PC-3 (cell line): Measurements from ENCODE around the gene TNS3. TPM values are rescaled to one million over a fixed set of nuclear protein-coding genes. Genes with fewer than 3 reads are reported as not detected.

Source experiments
- ATAC-seq: fragments of 200-7000 bp; cut with Tn5 transposase; 2 replicates; pipeline ENCODE4 v1.9.1; 2020; ENCODE audit warnings: mild to moderate bottlenecking, moderate library complexity
- BruUV-seq: library from RNA; stranded (reverse); fragments of 400-500 nt; replicated peaks from 2 replicates; lab custom pipeline; 2021; lab: Mats Ljungman, UMichigan
- CTCF ChIA-PET: fragments of 300-600 bp; sonication (Branson Sonifier 250); formaldehyde crosslinking; loops from one replicate; lab custom pipeline; 2022; ENCODE audit warnings: antibody characterized with exemption; lab: Charles Lee
- POLR2A ChIA-PET: fragments of 300-600 bp; sonication (Branson Sonifier 250); formaldehyde crosslinking; loops from one replicate; lab custom pipeline; 2022; ENCODE audit warnings: antibody characterized with exemption; ENCODE audit not compliant: unreplicated experiment; lab: Charles Lee
- DNase-seq: peaks from one replicate; pipeline ENCODE4 v3.0.0-alpha.2; 2015
- H2AFZ ChIP-seq: fragments of 300-600 bp; sonication (generic); 2 replicates; pipeline ENCODE4 v1.6.0; 2016; ENCODE audit warnings: antibody characterized with exemption, low read length
- H3F3A ChIP-seq: fragments of 300-600 bp; sonication (generic); one replicate; pipeline ENCODE4 v1.6.0; 2017; ENCODE audit warnings: antibody characterized with exemption, low read length, control low read depth, mild to moderate bottlenecking; ENCODE audit not compliant: unreplicated experiment
- H3K27ac ChIP-seq: fragments of 300-600 bp; sonication (generic); 2 replicates; pipeline ENCODE4 v1.5.1; 2016; ENCODE audit warnings: mild to moderate bottlenecking, low read length
- H3K27me3 ChIP-seq: fragments of 300-600 bp; sonication (generic); 2 replicates; pipeline ENCODE4 v1.6.1; 2016; ENCODE audit warnings: low read length, mixed read lengths
- H3K36me3 ChIP-seq: fragments of 300-600 bp; sonication (generic); 2 replicates; pipeline ENCODE4 v1.6.1; 2016; ENCODE audit warnings: low read depth, mixed run types, low read length, mixed read lengths
- H3K4me1 ChIP-seq: fragments of 300-600 bp; sonication (generic); 2 replicates; pipeline ENCODE4 v1.5.1; 2016; ENCODE audit warnings: low read length; ENCODE audit not compliant: insufficient read depth
- H3K4me2 ChIP-seq: fragments of 300-600 bp; sonication (generic); 2 replicates; pipeline ENCODE4 v1.6.0; 2016; ENCODE audit warnings: low read length
- H3K4me3 ChIP-seq: fragments of 300-600 bp; sonication (generic); 2 replicates; pipeline ENCODE4 v1.5.1; 2016; ENCODE audit warnings: mild to moderate bottlenecking, low read length, mixed read lengths
- H3K79me2 ChIP-seq: fragments of 300-600 bp; sonication (generic); 2 replicates; pipeline ENCODE4 v1.6.1; 2017; ENCODE audit warnings: low read length, mixed read lengths
- H3K9ac ChIP-seq: fragments of 300-600 bp; sonication (generic); 2 replicates; pipeline ENCODE4 v1.6.0; 2016; ENCODE audit warnings: mild to moderate bottlenecking, low read length
- H3K9me2 ChIP-seq: fragments of 300-600 bp; sonication (generic); replicated peaks from 2 replicates; pipeline ENCODE4 v1.6.1; 2016; ENCODE audit warnings: mixed run types, low read length, mixed read lengths
- H3K9me3 ChIP-seq: fragments of 300-600 bp; sonication (generic); 2 replicates; pipeline ENCODE4 v1.6.1; 2016; ENCODE audit warnings: low read length, mixed read lengths
- H4K20me1 ChIP-seq: fragments of 300-600 bp; sonication (generic); 2 replicates; pipeline ENCODE4 v1.6.1; 2016; ENCODE audit warnings: low read length, mixed read lengths
- EZH2 ChIP-seq: fragments of 300-600 bp; sonication (generic); IDR thresholded peaks from one replicate; pipeline ENCODE4 v1.6.1; 2017; ENCODE audit warnings: antibody characterized with exemption, mild to moderate bottlenecking, low read length; ENCODE audit not compliant: unreplicated experiment
- EZH2phosphoT487 ChIP-seq: fragments of 300-600 bp; sonication (generic); IDR thresholded peaks from 2 replicates; pipeline ENCODE4 v1.6.1; 2018; ENCODE audit warnings: mild to moderate bottlenecking, antibody characterized with exemption, low read length, borderline replicate concordance
- intact Hi-C: fragments of 100-400 bp; cut with micrococcal nuclease; formaldehyde crosslinking; loops from 2 replicates; pipeline ENCODE4 v1.9.0; 2023
- total RNA-seq: library from RNA; depleted of rRNA; stranded (reverse); fragments of >200 nt; gene quantifications from 2 replicates; pipeline ENCODE4 v1.2.3, GENCODE V29; 2014
- TF ChIP-seq, protein P1 (sequence below): fragments of 300-600 bp; sonication (generic); conservative IDR thresholded peaks from 2 replicates; pipeline ENCODE4 v1.5.1; 2017; ENCODE audit warnings: antibody characterized with exemption, low read depth, mild to moderate bottlenecking, low read length

Gene TNS3
- total RNA-seq, 1 experiment from 2014 or later = 72.3 TPM

DNA sequence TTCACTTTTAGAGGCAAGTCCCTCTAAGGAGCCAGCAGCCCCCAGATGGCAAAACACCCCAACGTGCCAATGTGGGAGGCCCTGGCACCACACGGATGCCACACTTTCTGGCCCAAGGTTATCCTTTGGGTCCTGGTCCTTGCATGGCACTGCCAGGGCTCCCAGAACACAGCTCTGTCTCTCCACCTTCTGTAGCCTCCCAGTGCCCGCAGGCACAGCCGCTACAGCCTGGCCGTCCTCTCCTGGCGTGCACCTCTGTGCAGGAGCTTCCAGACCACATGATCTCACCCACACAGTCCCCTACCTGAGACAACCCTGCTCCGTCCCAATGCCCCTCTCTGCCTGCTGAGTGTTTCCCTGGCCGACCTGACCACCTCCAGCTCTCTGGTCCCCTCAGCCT is 215.0 kb downstream of the TNS3 start:
- H3K9me2 ChIP-seq = no peaks in the 10 kb centered on the region
- no peaks in the 10 kb centered on the region for H3K27me3 ChIP-seq
- DNase-seq (no peak), ATAC-seq (no peak)
- no TSS peak for BruUV-seq
- intact Hi-C loops = no loop called here
- H3K36me3 ChIP-seq = peaks cover 31% of the 10 kb centered on the region
- H3K4me1 ChIP-seq = peaks cover 16% of the 10 kb centered on the region
- TF ChIP-seq EZH2 (no peak), EZH2phosphoT487 (no peak)
- TF ChIP-seq, protein P1, sequence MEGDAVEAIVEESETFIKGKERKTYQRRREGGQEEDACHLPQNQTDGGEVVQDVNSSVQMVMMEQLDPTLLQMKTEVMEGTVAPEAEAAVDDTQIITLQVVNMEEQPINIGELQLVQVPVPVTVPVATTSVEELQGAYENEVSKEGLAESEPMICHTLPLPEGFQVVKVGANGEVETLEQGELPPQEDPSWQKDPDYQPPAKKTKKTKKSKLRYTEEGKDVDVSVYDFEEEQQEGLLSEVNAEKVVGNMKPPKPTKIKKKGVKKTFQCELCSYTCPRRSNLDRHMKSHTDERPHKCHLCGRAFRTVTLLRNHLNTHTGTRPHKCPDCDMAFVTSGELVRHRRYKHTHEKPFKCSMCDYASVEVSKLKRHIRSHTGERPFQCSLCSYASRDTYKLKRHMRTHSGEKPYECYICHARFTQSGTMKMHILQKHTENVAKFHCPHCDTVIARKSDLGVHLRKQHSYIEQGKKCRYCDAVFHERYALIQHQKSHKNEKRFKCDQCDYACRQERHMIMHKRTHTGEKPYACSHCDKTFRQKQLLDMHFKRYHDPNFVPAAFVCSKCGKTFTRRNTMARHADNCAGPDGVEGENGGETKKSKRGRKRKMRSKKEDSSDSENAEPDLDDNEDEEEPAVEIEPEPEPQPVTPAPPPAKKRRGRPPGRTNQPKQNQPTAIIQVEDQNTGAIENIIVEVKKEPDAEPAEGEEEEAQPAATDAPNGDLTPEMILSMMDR = no peak
- H3K9ac ChIP-seq = no peak overlapping the region
- no peak overlapping the region for H3K27ac ChIP-seq
- no peak overlapping the region for H2AFZ ChIP-seq
- CTCF ChIA-PET = no interaction called here
- H3K9me3 ChIP-seq = no peaks in the 10 kb centered on the region
- POLR2A ChIA-PET = no interaction called here
- no peak overlapping the region for H3K4me3 ChIP-seq
- no peaks in the 10 kb centered on the region for H3F3A ChIP-seq
- no peak overlapping the region for H3K4me2 ChIP-seq
- H3K79me2 ChIP-seq = peaks cover 56% of the 10 kb centered on the region
- 0 out of 2 replicates have a peak, but pooled peaks cover 8% of the 10 kb centered on the region for H4K20me1 ChIP-seq

DNA sequence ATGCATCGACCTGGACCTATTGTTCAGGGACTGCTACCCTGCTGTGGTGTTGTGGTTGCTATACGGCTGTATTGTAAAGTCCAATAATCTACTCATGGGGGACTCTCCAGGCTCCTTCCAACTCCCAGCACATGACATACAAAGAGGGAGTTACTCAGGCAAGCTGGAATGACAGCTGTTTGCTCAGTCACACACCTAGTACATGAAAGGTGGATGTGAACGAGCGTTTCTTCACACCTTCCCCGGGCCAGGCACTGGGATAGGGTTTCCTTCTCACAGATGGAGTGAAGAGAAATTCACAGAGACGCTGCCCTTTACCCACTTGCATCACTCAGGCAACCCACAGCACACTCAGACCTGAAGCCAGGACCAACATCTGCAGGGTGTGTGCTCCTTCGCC is 215.7 kb downstream of the TNS3 start:
- Histone ChIP-seq H3K9me3 (no peaks in the 10 kb centered on the region), H2AFZ (no peak overlapping the region), H3K4me2 (no peak overlapping the region), H3K27ac (no peak overlapping the region), H3K79me2 (peaks cover 54% of the 10 kb centered on the region), H4K20me1 (0 out of 2 replicates have a peak, but pooled peaks cover 5% of the 10 kb centered on the region), H3K27me3 (no peaks in the 10 kb centered on the region), H3K4me1 (peaks cover 15% of the 10 kb centered on the region), H3K4me3 (no peak overlapping the region), H3K9ac (no peak overlapping the region), H3F3A (no peaks in the 10 kb centered on the region), H3K9me2 (no peaks in the 10 kb centered on the region), H3K36me3 (peaks cover 31% of the 10 kb centered on the region)
- CTCF ChIA-PET = no interaction called here
- intact Hi-C loops = no loop called here
- TF ChIP-seq, protein P1 = no peak
- no peak for TF ChIP-seq EZH2
- TF ChIP-seq EZH2phosphoT487 = no peak
- no TSS peak for BruUV-seq
- POLR2A ChIA-PET = no interaction called here
- DNase-seq = no peak
- no peak for ATAC-seq

DNA sequence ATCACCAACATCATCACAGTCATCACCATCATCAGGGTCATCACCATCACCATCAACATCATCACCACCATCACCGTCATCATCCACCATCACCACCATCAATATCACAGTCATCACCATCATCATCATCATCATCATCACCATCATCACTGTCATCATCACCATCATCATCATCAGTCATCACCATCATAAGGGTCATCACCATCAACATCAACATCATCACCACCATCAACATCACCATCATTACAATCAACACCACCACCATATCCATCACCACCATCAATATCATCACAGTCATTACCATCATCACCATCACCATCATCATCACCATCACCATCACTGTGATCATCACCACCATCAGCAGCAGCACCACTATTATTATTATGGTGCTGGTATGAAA is 218.9 kb downstream of the TNS3 start:
- H3K4me3 ChIP-seq = no peak overlapping the region

More for the DNA sequence above, 218.9 kb downstream of the TNS3 start:
- Histone ChIP-seq H4K20me1 (peaks cover 12% of the 10 kb centered on the region; the same call in 1 of the 2 replicates), H3K4me2 (no peak overlapping the region), H3F3A (no peaks in the 10 kb centered on the region), H3K27ac (no peak overlapping the region), H3K79me2 (peaks cover 72% of the 10 kb centered on the region), H3K27me3 (no peaks in the 10 kb centered on the region), H3K9me3 (no peaks in the 10 kb centered on the region), H3K4me1 (peaks cover 15% of the 10 kb centered on the region), H3K9me2 (no peaks in the 10 kb centered on the region), H2AFZ (no peak overlapping the region), H3K36me3 (peaks cover 14% of the 10 kb centered on the region), H3K9ac (no peak overlapping the region)
- DNase-seq = no peak
- no TSS peak for BruUV-seq
- ChIA-PET POLR2A (no interaction called here), CTCF (no interaction called here)
- intact Hi-C loops = no loop called here
- no peak for TF ChIP-seq EZH2phosphoT487
- no peak for TF ChIP-seq EZH2
- TF ChIP-seq, protein P1 = no peak
- no peak for ATAC-seq
